HG02885 (cell line): ENCODE measurements around the gene ISCA2.

ENCODE experiments used
- ATAC-seq: cut with Tn5 transposase; IDR thresholded peaks from one replicate; pipeline ENCODE4 v1.9.1; 2021; ENCODE audit warnings: mild to moderate bottlenecking; ENCODE audit not compliant: unreplicated experiment, poor library complexity

Gene ISCA2

GRCh38 chr14:74506411-74506851 lies 12.9 kb downstream of the ISCA2 start:
- ATAC-seq: no peak

DNA sequence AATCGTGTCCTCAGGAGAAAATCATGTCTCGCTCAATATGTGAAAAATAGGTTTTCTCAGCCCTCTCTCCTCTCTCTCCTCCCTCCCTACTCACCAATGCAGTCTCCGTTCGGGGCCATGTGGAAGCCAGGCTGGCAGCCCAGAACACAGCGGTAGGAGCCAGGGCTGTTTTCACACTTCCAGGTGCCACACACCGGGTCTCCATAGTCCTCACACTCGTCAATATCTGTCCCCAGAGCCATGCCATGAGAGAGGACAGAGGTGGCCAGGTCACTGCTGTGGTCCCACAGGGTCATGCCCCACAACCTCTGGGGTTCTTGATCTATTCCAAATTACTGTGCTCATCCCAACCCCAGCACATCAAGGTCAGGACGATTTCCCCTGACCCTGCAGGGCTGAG lies 13.5 kb downstream of the ISCA2 start:
- no peak for ATAC-seq

- ATAC-seq: no peak
Measured at GRCh38 chr14:74507840-74508239, 14.3 kb downstream of the ISCA2 start.

GRCh38 chr14:74508292-74508731 lies 14.7 kb downstream of the ISCA2 start:
- no peak for ATAC-seq

GRCh38 chr14:74508844-74509428 lies 15.4 kb downstream of the ISCA2 start:
- ATAC-seq: no peak

GRCh38 chr14:74509587-74510222 lies 16.1 kb downstream of the ISCA2 start:
- ATAC-seq: no peak

DNA sequence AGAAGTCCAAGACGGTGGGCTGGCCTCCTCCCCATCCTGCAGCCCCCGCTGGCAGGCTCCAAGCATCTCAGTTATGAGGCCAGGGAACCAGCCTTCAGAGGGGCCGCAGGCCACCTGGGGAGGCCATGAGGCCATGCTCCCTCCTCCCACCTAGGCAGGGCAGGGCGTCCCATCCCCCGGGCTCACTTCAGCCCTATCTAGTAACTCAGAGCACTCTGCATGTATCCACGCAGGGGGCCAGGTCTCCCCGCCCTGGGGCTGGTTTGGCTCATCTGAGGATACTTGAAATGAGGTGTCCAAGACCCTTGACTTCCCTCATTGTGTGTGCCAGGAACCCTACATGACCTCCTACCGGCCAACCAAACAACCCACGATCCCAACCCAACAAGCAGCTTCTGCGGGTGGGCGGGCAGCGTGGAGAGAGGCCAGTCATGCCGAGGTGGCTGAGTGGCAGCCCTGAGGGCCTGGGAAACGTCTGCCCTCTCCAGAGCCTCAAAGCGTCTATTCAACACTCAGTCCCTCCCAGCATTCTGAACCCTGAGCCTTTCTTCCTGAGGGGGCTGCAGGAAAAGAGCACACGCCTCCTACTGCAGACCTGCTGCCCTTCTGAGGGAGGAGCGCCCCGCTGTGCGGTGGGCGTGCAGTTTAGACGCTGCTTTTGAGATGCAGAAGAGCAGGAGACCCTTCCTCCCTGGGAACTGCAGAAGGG lies 16.8 kb downstream of the ISCA2 start:
- no peak for ATAC-seq

DNA sequence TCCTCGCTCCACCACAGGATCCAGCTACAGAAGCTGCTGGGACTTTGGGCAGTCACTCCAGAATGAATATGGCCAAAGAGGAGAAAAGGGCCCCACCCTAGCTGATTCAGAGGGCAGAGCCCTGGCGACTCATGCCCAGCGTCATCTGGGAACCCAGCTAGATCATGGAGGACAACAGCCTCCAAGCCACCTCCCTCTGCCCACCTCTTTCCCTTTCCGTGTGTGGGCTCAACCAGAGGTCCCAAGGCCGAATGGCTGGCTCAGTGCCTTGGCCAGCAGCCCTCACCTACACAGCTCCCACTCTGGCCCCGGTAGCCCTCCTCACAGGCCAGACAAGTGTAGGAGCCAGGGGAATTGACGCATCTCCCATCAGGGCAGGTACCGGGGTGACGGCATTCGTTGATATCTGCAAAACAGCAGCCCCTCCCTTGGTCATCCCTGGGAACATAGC lies 17.4 kb downstream of the ISCA2 start:
- no peak for ATAC-seq

DNA sequence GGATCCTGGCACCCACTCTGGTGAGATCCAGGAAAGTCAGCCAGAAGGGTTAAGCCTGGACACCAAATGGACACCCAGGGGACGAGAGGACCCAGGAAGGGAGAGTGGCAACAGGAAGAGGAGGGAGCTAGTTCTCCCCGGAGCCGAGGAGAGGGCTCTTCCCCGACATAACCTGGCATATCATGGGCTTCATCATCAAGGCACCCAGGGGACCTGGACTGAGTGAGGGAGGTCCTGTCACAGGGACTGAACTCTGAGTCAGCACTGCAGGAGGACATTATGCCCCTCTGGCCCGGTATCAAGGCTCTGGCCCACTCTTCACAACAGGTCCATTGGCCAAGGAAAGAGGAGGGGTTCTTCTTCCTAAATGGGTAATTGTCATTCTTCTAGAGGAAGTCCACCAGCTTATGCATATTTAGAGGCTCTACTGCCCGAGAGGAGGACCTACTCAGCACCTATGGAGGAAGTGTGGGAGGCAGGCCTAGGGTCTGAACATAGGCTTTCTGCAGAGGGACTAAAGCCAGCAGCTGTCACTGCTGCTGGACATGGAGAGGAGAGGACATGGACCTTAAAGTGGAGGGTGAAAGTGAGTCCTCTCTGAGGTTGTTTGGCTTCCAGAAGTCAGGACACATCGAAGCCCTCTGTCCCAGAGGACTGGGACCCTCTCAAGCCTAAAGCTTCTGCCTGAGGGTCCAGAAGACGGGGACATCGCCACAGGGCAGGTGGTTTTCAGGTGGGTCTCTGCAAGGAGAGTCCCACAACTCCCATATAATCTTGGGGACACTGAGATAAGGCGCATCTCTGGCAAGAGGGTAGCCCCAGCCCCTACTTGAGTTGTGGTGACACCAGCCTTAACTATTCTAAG lies 18.6 kb downstream of the ISCA2 start:
- no peak for ATAC-seq

GRCh38 chr14:74514471-74514941 lies 20.9 kb downstream of the ISCA2 start:
- ATAC-seq: no peak

GRCh38 chr14:74515891-74516412 lies 22.4 kb downstream of the ISCA2 start:
- no peak for ATAC-seq

DNA sequence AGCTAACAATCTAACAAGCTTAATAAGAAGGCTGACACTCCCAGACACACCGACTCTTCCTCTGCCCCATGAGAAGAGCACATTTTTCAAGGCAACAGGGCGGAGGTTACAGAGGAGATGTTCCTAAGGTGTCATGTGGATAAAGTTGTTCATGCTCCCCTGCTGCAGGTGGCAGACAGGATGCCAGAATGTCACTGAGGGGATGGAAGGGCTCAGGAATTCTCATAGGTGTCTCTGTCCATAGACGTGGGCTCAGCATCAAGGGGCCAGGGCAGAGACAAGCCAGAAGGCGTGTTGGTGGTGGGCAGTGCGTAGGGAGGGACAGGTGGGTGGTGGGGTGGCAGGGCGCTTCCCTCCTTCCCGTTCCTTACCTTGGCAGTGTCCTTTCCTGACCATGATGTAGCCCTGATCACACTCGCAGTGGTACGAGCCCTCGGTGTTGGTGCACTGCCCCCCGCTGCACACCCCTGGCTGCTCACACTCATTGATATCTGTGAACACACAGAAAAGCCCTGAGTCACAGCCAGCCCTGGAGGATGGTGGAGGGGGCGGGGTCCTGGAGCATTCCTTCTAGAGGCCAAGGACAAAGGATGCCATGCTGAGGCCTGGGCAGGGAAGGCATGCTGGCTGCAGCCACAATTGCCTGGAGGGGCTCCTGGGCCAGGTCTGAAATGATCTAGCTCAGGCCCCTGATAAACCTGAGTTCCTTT lies 23.0 kb downstream of the ISCA2 start:
- no peak for ATAC-seq

GRCh38 chr14:74517731-74518130 lies 24.2 kb downstream of the ISCA2 start:
- ATAC-seq: no peak

DNA sequence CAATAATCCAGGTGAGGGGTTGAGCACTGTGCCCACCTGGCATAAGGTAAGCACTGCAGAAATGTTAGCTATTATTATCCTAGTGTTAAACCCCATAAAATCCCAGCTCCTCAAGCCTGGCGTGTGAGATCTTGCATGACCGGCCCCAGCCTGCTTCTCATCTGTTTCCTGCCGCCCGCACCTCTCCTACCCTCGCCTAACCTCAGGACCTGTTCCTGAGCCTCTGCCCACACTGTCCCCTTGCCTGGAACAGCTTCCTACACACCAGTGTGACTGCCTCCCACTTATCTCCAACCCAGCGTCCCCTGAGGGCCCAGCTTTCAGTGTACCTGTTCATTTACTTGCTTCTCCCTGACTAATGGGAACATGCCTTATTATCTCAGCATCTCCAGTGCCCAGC lies 24.7 kb downstream of the ISCA2 start:
- no peak for ATAC-seq

GRCh38 chr14:74519316-74520074 lies 25.9 kb downstream of the ISCA2 start:
- no peak for ATAC-seq

- ATAC-seq: no peak
Measured at GRCh38 chr14:74521756-74522155, 28.2 kb downstream of the ISCA2 start.

- ATAC-seq: no peak
Measured at GRCh38 chr14:74522740-74523139, 29.2 kb downstream of the ISCA2 start.

GRCh38 chr14:74524076-74524811 lies 30.7 kb downstream of the ISCA2 start:
- no peak for ATAC-seq
